ENCODE measurements around the gene COMMD4. TPM values are rescaled to one million over a fixed set of nuclear protein-coding genes. Genes with fewer than 3 reads are reported as not detected.
"Not testable (repeated sequence)": the region's sequence is repeated elsewhere in the genome, so short reads cannot be mapped to it uniquely, and the experiment has no call there.

Gene COMMD4
- total RNA-seq, 2 experiments from 2014 or later, result 67.1 to 72.3 TPM

DNA sequence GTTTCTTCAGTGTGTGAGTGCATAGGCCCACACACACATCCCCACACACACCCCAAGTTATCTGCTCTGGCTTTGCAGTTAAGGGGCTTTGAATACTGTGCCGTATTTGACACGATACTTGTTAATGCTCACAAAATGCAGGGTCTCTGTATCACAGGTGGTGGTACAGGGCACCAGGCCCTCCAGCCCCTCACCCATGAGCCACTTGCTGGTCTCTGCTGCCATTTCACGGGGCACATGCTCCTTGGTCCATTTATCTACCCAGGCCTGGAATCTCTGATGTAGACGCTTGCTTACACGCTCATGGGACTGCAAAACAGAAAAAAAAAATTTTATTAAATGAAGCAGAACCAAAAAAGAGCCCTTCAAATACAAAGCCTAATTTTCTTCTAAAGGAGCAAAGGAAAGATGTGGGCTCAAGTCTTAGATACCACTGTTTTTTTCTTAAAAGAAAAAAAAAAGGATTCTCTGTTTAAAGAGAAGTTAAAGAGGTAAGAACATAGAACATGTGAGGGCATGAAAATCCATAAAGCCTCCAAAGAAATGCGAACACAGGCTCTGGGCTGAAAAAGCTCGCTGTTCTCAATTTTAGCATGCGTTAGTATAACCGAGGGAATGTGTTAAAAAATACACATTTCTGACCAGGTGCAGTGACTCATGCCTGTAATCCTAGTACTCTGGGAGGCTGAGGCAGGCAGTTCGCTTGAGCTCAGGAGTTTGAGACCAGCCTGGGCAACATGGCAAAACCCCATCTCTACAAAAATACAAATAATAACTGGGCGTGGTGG is 36.2 kb downstream of the COMMD4 start:
- DNase-seq, result no peak
- Mint-ChIP-seq H3K27ac (peak overlapping the region; percentile 30), H3K4me3 (no peak overlapping the region), H3K27me3 (no peaks in the 10 kb centered on the region), H3K36me3 (ENCODE audit: low read depth) (peaks cover 48% of the 10 kb centered on the region), H3K4me1 (ENCODE audit: low read depth) (peaks cover 19% of the 10 kb centered on the region), H3K9me3 (no peaks in the 10 kb centered on the region)
- TF ChIP-seq, protein P1, sequence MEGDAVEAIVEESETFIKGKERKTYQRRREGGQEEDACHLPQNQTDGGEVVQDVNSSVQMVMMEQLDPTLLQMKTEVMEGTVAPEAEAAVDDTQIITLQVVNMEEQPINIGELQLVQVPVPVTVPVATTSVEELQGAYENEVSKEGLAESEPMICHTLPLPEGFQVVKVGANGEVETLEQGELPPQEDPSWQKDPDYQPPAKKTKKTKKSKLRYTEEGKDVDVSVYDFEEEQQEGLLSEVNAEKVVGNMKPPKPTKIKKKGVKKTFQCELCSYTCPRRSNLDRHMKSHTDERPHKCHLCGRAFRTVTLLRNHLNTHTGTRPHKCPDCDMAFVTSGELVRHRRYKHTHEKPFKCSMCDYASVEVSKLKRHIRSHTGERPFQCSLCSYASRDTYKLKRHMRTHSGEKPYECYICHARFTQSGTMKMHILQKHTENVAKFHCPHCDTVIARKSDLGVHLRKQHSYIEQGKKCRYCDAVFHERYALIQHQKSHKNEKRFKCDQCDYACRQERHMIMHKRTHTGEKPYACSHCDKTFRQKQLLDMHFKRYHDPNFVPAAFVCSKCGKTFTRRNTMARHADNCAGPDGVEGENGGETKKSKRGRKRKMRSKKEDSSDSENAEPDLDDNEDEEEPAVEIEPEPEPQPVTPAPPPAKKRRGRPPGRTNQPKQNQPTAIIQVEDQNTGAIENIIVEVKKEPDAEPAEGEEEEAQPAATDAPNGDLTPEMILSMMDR (IDR thresholded peaks at IDR 0.05), result no peak
- POLR2A ChIA-PET, result interaction anchor here (0.7 to 1.9 kb wide), 3 partner anchors 12 to 269 kb away, joined by 3 to 9 read pairs (median 3); partner anchors contain the start of gene SNUPN
- CTCF ChIA-PET, result no interaction called here
- ATAC-seq, result no peak
- intact Hi-C loops (cut with micrococcal nuclease), result no loop called here

DNA sequence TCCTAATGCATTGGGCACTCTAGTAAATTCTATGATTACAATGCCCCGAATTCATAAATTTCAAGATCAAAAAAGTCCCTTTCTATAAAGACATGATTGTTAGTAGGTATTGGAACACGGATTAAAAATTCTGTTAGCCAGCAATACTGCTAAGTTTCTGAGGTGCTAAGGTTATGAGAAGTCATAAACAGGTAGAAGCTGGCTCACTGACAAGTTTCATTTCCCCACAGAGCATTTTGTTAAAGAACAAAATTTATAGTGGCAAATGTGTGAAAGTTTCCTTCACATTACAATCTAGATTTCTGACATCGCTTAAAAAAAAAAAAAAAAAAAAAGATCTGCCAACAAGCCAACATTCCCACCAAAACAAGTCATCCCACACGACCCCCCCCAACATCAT is 44.9 kb downstream of the COMMD4 start:
- Mint-ChIP-seq H3K9me3 (no peaks in the 10 kb centered on the region), H3K36me3 (ENCODE audit: low read depth) (peaks cover 52% of the 10 kb centered on the region), H3K27ac (peak overlapping the region; percentile 34), H3K4me1 (ENCODE audit: low read depth) (peaks cover 4% of the 10 kb centered on the region), H3K4me3 (no peak overlapping the region), H3K27me3 (no peaks in the 10 kb centered on the region)
- intact Hi-C loops (cut with micrococcal nuclease), result no loop called here
- TF ChIP-seq, protein P1 (IDR thresholded peaks at IDR 0.05), result no peak
- ChIA-PET CTCF (interaction anchor here (6.1 kb wide), 1 partner anchor 13 kb away, joined by 32 read pairs; the partner anchor contains the start of gene MAN2C1), POLR2A (interaction anchor here (1.6 to 1.7 kb wide), 2 partner anchors 8 to 12 kb away, joined by 5 read pairs; partner anchors contain the start of gene MAN2C1)
- no peak for ATAC-seq
- no peak for DNase-seq

DNA sequence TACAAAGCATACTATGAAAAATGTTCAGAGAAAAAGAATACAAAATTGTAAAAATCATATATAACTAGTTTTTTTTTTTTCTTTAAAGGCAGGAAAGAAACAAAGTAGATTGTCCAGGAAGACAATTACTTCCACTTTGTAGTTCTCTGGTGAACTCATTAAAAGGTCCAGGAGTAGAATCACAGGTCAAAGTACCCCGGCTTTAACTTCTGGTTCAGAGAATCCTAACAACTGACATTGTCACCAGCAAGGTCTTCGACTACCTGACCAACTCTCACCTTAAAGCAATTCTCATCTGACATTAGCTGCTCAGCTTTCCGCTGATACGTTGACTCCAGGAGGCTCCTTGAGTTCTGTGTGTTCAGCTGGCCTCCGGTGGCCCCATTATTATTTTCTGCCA is 48.1 kb downstream of the COMMD4 start:
- H3K27ac Mint-ChIP-seq; H3K27me3 Mint-ChIP-seq; DNase-seq; H3K9me3 Mint-ChIP-seq; CTCF ChIA-PET; H3K4me3 Mint-ChIP-seq; intact Hi-C loops (cut with micrococcal nuclease); POLR2A ChIA-PET; ATAC-seq: not testable (repeated sequence)
- H3K4me1 Mint-ChIP-seq (ENCODE audit: low read depth), result peaks cover 14% of the 10 kb centered on the region
- peaks cover 62% of the 10 kb centered on the region for H3K36me3 Mint-ChIP-seq (ENCODE audit: low read depth)

Small RNAs within 50 kb of the gene (microRNA-seq; reads per million reads assigned to microRNA genes)
- gene MIR631 (ENCODE audit: borderline microRNAs expressed, borderline replicate concordance), result not detected

Other genes starting within 250 kb of the COMMD4 start
- gene C15orf39, start 134.2 kb upstream of the COMMD4 start, total RNA-seq, result 10 to 100 TPM; 22.1 to 24.1 TPM
- not detected for gene GOLGA6C, start 77.7 kb upstream of the COMMD4 start, total RNA-seq
- not detected for gene GOLGA6D, start 53.2 kb upstream of the COMMD4 start, total RNA-seq
- gene NEIL1, start 11.0 kb downstream of the COMMD4 start, total RNA-seq, result 10 to 100 TPM; 11.6 to 11.7 TPM
- 100 to 1,000 TPM; 170 to 181 TPM for gene MAN2C1, start 32.5 kb downstream of the COMMD4 start, total RNA-seq
- 10 to 100 TPM; 67.5 to 72.4 TPM for gene SIN3A, start 115.6 kb downstream of the COMMD4 start, total RNA-seq
- 10 to 100 TPM; 12.3 to 12.9 TPM for gene PTPN9, start 243.3 kb downstream of the COMMD4 start, total RNA-seq